HCT116 (cell line): ENCODE data around the gene SLC25A42. TPM values are rescaled to one million over a fixed set of nuclear protein-coding genes. Genes with fewer than 3 reads are reported as not detected.
"Not testable (repeated sequence)": the region's sequence is repeated elsewhere in the genome, so short reads cannot be mapped to it uniquely, and the experiment has no call there.

Experiments used
- ATAC-seq: fragments of 200-7000 bp; cut with Tn5 transposase; 2 replicates; pipeline ENCODE4 v1.9.1; 2020; ENCODE audit warnings: mild to moderate bottlenecking, moderate library complexity
- BruUV-seq: library from RNA; stranded (reverse); fragments of 400-500 nt; replicated peaks from 2 replicates; lab custom pipeline; 2021; lab: Mats Ljungman, UMichigan
- CTCF ChIA-PET: fragments of 300-600 bp; sonication (Branson Sonifier 250); formaldehyde crosslinking; loops from one replicate; lab custom pipeline; 2021; ENCODE audit warnings: antibody characterized with exemption; lab: Charles Lee
- POLR2A ChIA-PET: fragments of 300-600, 350-600 bp; sonication (Branson Sonifier 250); formaldehyde crosslinking; loops from one replicate; lab custom pipeline; 2021; ENCODE audit warnings: antibody characterized with exemption; lab: Charles Lee
- RAD21 ChIA-PET, 2 experiments: fragments of 300-600 bp; sonication (Branson Sonifier 250); formaldehyde crosslinking; loops; one replicate each; lab custom pipeline; 2023; ENCODE audit warnings: low total read pairs in 2 of 2; ENCODE audit not compliant: uncharacterized antibody in 2 of 2, unreplicated experiment in 2 of 2, low non-redundant PET in 1 of 2; lab: Charles Lee
- DNase-seq: peaks from one replicate; pipeline ENCODE4 v3.0.0-alpha.2; 2010; ENCODE audit warnings: low read depth, low spot score
- H2AFZ ChIP-seq: fragments of 200-600 bp; shearing (Covaris generic), sonication (generic); 2 replicates; pipeline ENCODE4 v1.6.1; 2017; ENCODE audit warnings: low read depth, mixed run types, mixed read lengths, antibody characterized with exemption, low read length; ENCODE audit not compliant: poor library complexity, severe bottlenecking
- H3K27ac ChIP-seq: 2 replicates; pipeline ENCODE4 v1.5.1; 2012; ENCODE audit warnings: low read depth, low read length
- H3K27me3 ChIP-seq: fragments of 200-600 bp; sonication (generic); 2 replicates; pipeline ENCODE4 v1.6.1; 2016; ENCODE audit warnings: mixed run types, low read length, mixed read lengths; ENCODE audit not compliant: insufficient read depth
- H3K36me3 ChIP-seq, 2 experiments: fragments of 200-500 bp in 1 of 2; fragments of 200-600 bp in 1 of 2; sonication (Bioruptor generic) in 1 of 2; sonication (generic) in 1 of 2; 2 replicates each; pipeline versions ENCODE4 v1.5.1 to v1.6.1; 2014 to 2016; ENCODE audit warnings: low read length in 2 of 2, inconsistent platforms in 1 of 2, mixed read lengths in 1 of 2, mixed run types in 1 of 2; ENCODE audit not compliant: insufficient read depth in 2 of 2, control insufficient read depth in 1 of 2
- H3K4me1 ChIP-seq, 2 experiments: fragments of 200-600 bp in 1 of 2; sonication (generic) in 1 of 2; 2 replicates each; pipeline versions ENCODE4 v1.5.1 to v1.6.1; 2012 to 2017; ENCODE audit warnings: low read length in 2 of 2, inconsistent platforms in 1 of 2, mild to moderate bottlenecking in 1 of 2, mixed read lengths in 1 of 2, mixed run types in 1 of 2, moderate library complexity in 1 of 2; ENCODE audit not compliant: insufficient read depth in 2 of 2, control insufficient read depth in 1 of 2
- H3K4me2 ChIP-seq: fragments of 200-600 bp; sonication (generic); 2 replicates; pipeline ENCODE4 v1.6.1; 2017; ENCODE audit warnings: mixed run types, low read length, mixed read lengths
- H3K4me3 ChIP-seq, 2 experiments: fragments of 200-600 bp in 1 of 2; sonication (generic) in 1 of 2; replicated peaks in 1 of 2; 2 replicates each; pipeline ENCODE4 v1.5.1; 2011 to 2016; ENCODE audit warnings: low read length in 2 of 2, control low read depth in 1 of 2, low read depth in 1 of 2, mild to moderate bottlenecking in 1 of 2, mixed read lengths in 1 of 2, mixed run types in 1 of 2
- H3K79me2 ChIP-seq: fragments of 200-600 bp; sonication (generic); 2 replicates; pipeline ENCODE4 v1.6.1; 2017; ENCODE audit warnings: mild to moderate bottlenecking, mixed run types, low read length, moderate library complexity, mixed read lengths; ENCODE audit not compliant: insufficient read depth
- H3K9ac ChIP-seq: fragments of 200-600 bp; sonication (generic); 2 replicates; pipeline ENCODE4 v1.6.1; 2016; ENCODE audit warnings: low read length, mixed read lengths
- H3K9me2 ChIP-seq: fragments of 200-600 bp; sonication (generic), shearing (Covaris generic); 2 replicates; pipeline ENCODE4 v1.6.1; 2017; ENCODE audit warnings: mixed run types, mild to moderate bottlenecking, moderate library complexity; ENCODE audit not compliant: insufficient read depth
- H3K9me3 ChIP-seq, 2 experiments: fragments of 200-500 bp in 1 of 2; fragments of 200-600 bp in 1 of 2; sonication (Bioruptor generic) in 1 of 2; sonication (generic) in 1 of 2; 2 replicates each; pipeline ENCODE4 v1.6.1; 2014 to 2017; ENCODE audit warnings: low read length in 2 of 2, mixed read lengths in 2 of 2, inconsistent platforms in 1 of 2, low read depth in 1 of 2, mild to moderate bottlenecking in 1 of 2, mixed run types in 1 of 2, moderate library complexity in 1 of 2; ENCODE audit not compliant: control insufficient read depth in 1 of 2, insufficient read depth in 1 of 2
- H4K20me1 ChIP-seq: fragments of 200-600 bp; sonication (generic), shearing (Covaris generic); 2 replicates; pipeline ENCODE4 v1.6.1; 2017; ENCODE audit warnings: mixed run types, mild to moderate bottlenecking, moderate library complexity; ENCODE audit not compliant: insufficient read depth
- MAX ChIP-seq: IDR thresholded peaks from 2 replicates; pipeline ENCODE4 v1.6.1; 2012
- POLR2A ChIP-seq: IDR thresholded peaks from 2 replicates; pipeline ENCODE4 v1.7.0; 2011; ENCODE audit warnings: borderline replicate concordance; ENCODE audit not compliant: insufficient read depth, insufficient read length; ENCODE audit errors: extremely low read depth
- POLR2AphosphoS5 ChIP-seq: IDR thresholded peaks from 2 replicates; pipeline ENCODE4 v1.6.1; 2011; ENCODE audit warnings: mild to moderate bottlenecking, low read depth, low read length, moderate library complexity
- RAD21 ChIP-seq: IDR thresholded peaks from 2 replicates; pipeline ENCODE4 v1.6.1; 2012; ENCODE audit warnings: low read depth, mild to moderate bottlenecking
- TCF7L2 ChIP-seq: IDR thresholded peaks from 2 replicates; pipeline ENCODE4 v1.7.0; 2011; ENCODE audit warnings: borderline replicate concordance, inconsistent platforms; ENCODE audit not compliant: insufficient read depth, insufficient read length; ENCODE audit errors: extremely low read depth
- ZFX ChIP-seq: fragments of 450-650 bp; IDR thresholded peaks from 2 replicates; pipeline ENCODE4 v1.6.1; 2017
- ZNF274 ChIP-seq: fragments of 200-500 bp; sonication (Bioruptor generic); IDR thresholded peaks from 2 replicates; pipeline ENCODE4 v1.6.1; 2014; ENCODE audit warnings: mild to moderate bottlenecking, low read depth, low read length, inconsistent platforms
- intact Hi-C: fragments of 100-400 bp; cut with micrococcal nuclease; formaldehyde crosslinking; loops from 2 replicates; pipeline ENCODE4 v1.10.0; 2022
- total RNA-seq: library from RNA; stranded (reverse); gene quantifications from one replicate; pipeline ENCODE4 v1.2.1, GENCODE V29; 2021; ENCODE audit not compliant: unreplicated experiment

Gene SLC25A42
- total RNA-seq, 1 experiment from 2014 or later: 10.2 TPM

- Histone ChIP-seq H3K27me3 (no peaks in the 10 kb centered on the region), H3K9me2 (no peaks in the 10 kb centered on the region), H3K9me3 (no peaks in the 10 kb centered on the region), H4K20me1 (no peaks in the 10 kb centered on the region), H3K9ac (no peak overlapping the region), H2AFZ (no peak overlapping the region), H3K4me3 (no peak overlapping the region; a peak in 1 of 4 replicates), H3K36me3 (no peaks in the 10 kb centered on the region; a peak in 1 of 4 replicates), H3K27ac (peak overlapping the region; percentile 13; the same call in 1 of the 2 replicates), H3K4me2 (peak overlapping the region; percentile 59), H3K4me1 (peaks cover 13 to 23% of the 10 kb centered on the region in 2 experiments), H3K79me2 (peaks cover 36% of the 10 kb centered on the region)
- TF ChIP-seq POLR2A: peak; percentile 37
- peak; percentile 46; the same call in 1 of the 2 replicates for TF ChIP-seq POLR2AphosphoS5
- TF ChIP-seq RAD21: no peak
- no peak for TF ChIP-seq ZFX
- TF ChIP-seq TCF7L2: no peak
- TF ChIP-seq ZNF274: no peak
- peak; percentile 37; the same call in 1 of the 2 replicates for TF ChIP-seq MAX
- RAD21 ChIA-PET: no interaction called here
- no peak for DNase-seq
- POLR2A ChIA-PET: no interaction called here
- CTCF ChIA-PET: interaction anchor here (0.8 to 1.2 kb wide), 2 partner anchors 19 to 40 kb away, joined by 3 to 4 read pairs; no protein-coding TSS in a partner anchor
- no TSS peak for BruUV-seq
- intact Hi-C loops: no loop called here
- peak; percentile 61 for ATAC-seq
These were observed 70.9 kb downstream of the SLC25A42 start for GRCh38 chr19:19134687-19135158.

DNA sequence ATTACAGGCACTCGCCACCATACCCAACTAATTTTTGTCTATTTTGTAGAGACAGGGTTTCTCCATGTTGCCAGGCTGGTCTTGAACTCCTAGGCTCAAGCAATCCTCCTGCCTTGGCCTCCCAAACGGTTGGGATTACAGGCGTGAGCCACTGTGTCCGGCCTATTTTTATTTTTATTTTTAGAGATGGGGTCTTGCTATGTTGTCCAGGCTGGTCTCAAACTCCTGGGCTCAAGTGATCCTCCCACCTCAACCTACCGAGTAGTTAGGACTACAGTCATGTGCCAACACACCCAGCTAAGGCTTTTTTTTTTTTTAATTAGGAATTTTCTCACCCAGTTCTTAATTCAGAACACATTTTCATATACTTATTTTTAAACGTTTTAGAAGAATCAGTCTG lies 71.9 kb downstream of the SLC25A42 start:
- H3K4me2 ChIP-seq, H2AFZ ChIP-seq, H3K4me3 ChIP-seq, H3K9ac ChIP-seq, RAD21 ChIA-PET, ATAC-seq, BruUV-seq, DNase-seq, H3K27me3 ChIP-seq, H4K20me1 ChIP-seq, H3K36me3 ChIP-seq, H3K9me2 ChIP-seq, POLR2A ChIA-PET, H3K27ac ChIP-seq, intact Hi-C loops, H3K9me3 ChIP-seq: not testable (repeated sequence)
- CTCF ChIA-PET: interaction anchor here (1.2 kb wide), 1 partner anchor 20 kb away, joined by 3 read pairs; no protein-coding TSS in a partner anchor
- H3K4me1 ChIP-seq: peaks cover 13 to 23% of the 10 kb centered on the region in 2 experiments
- H3K79me2 ChIP-seq: peaks cover 36% of the 10 kb centered on the region
